Esophagus squamous epithelium (tissue), 5 donors: ENCODE results near the gene HDAC6. TPM values are rescaled to one million over a fixed set of nuclear protein-coding genes. Genes with fewer than 3 reads are reported as not detected.
"Not testable (repeated sequence)": the region's sequence is repeated elsewhere in the genome, so short reads cannot be mapped to it uniquely, and the experiment has no call there.

Experiments
- DNase-seq: peaks from one replicate; lab custom pipeline; 2025; lab: John Stamatoyannopoulos, UW
- H3K27ac ChIP-seq, 4 donors: fragments of 200-600 bp; sonication (generic); one replicate each; pipeline ENCODE4 v1.5.1; 2016 to 2019; ENCODE audit warnings: mild to moderate bottlenecking in 1 of 4
- H3K27me3 ChIP-seq, 4 donors: fragments of 200-600 bp; sonication (generic); 1 replicate in 3 of 4; 2 replicates in 1 of 4; pipeline versions ENCODE4 v1.5.1 to v1.6.0; 2017 to 2021; ENCODE audit warnings: antibody characterized with exemption in 1 of 4
- H3K36me3 ChIP-seq, 3 donors: fragments of 200-600 bp; sonication (generic); one replicate each; pipeline ENCODE4 v1.5.1; 2016 to 2019
- H3K4me1 ChIP-seq, 3 donors: fragments of 200-600 bp; sonication (generic); one replicate each; pipeline ENCODE4 v1.5.1; 2017 to 2019
- H3K4me3 ChIP-seq, 4 donors: fragments of 200-600 bp; sonication (generic); 1 replicate in 3 of 4; 2 replicates in 1 of 4; pipeline ENCODE4 v1.5.1; 2016 to 2019; ENCODE audit warnings: mild to moderate bottlenecking in 2 of 4, moderate library complexity in 1 of 4
- H3K9me3 ChIP-seq, 3 donors: fragments of 200-600 bp; sonication (generic); one replicate each; pipeline ENCODE4 v1.5.1; 2016 to 2019
- CTCF ChIP-seq, 6 experiments: fragments of 450-650 bp in 4 of 6; fragments of 200-600 bp in 2 of 6; sonication (generic) in 2 of 6; IDR thresholded peaks; one replicate each; pipeline ENCODE4 v1.5.1; 2016 to 2019; ENCODE audit warnings: antibody characterized with exemption in 6 of 6, mild to moderate bottlenecking in 4 of 6, moderate library complexity in 4 of 6
- POLR2A ChIP-seq, 4 donors: fragments of 450-650 bp; IDR thresholded peaks; one replicate each; pipeline ENCODE4 v1.6.1; 2017; ENCODE audit warnings: antibody characterized with exemption in 4 of 4, mild to moderate bottlenecking in 4 of 4, moderate library complexity in 3 of 4
- WGBS, 2 donors: methylation state at CpG; one replicate each; pipeline ENCODE4 v1.1.5; 2018; 5-methylcytosine and 5-hydroxymethylcytosine counted together
- intact Hi-C: fragments of 100-400 bp; cut with DNase I; formaldehyde crosslinking; loops from one replicate; pipeline ENCODE4 v1.15.0; 2022
- small RNA-seq, 4 donors: library from RNA; depleted of rRNA; stranded (forward); fragments of <200 nt; gene quantifications; one replicate each; pipeline ENCODE3, GENCODE V24; 2016
- total RNA-seq, 4 donors: library from RNA; depleted of rRNA; stranded (reverse); fragments of >200 nt; gene quantifications; one replicate each; pipeline ENCODE4 v1.1.0, GENCODE V29; 2016
- donor health status: DM: yes; HTN: yes; CAD: no.

HDAC6 gene
- total RNA-seq, 4 donors from 2014 or later = 39.9 to 54.9 (median 48.2) TPM

GRCh38 chrX:48854898-48855297, 53.0 kb downstream of the HDAC6 start:
- 15 to 49% methylated on average over 5 of the region's 5 CpGs for WGBS, 2 donors
- Histone ChIP-seq H3K36me3 (no peaks in the 10 kb centered on the region), H3K27me3 (no peaks in the 10 kb centered on the region), H3K9me3 (no peaks in the 10 kb centered on the region), H3K4me1 (no peaks in the 10 kb centered on the region), H3K4me3 (no peak overlapping the region), H3K27ac (no peak overlapping the region)
- intact Hi-C loops = no loop called here
- peak in 1 of 6 experiments; percentile 14 for TF ChIP-seq CTCF (IDR thresholded peaks at IDR 0.05)
- no peak for TF ChIP-seq POLR2A (IDR thresholded peaks at IDR 0.05)
- DNase-seq = no peak

GRCh38 chrX:48864210-48864609, 62.3 kb downstream of the HDAC6 start:
- Histone ChIP-seq H3K27ac (no peak overlapping the region), H3K27me3 (no peaks in the 10 kb centered on the region), H3K4me1 (no peaks in the 10 kb centered on the region), H3K36me3 (no peaks in the 10 kb centered on the region), H3K4me3 (no peak overlapping the region), H3K9me3 (no peaks in the 10 kb centered on the region)
- DNase-seq = no peak
- TF ChIP-seq CTCF (IDR thresholded peaks at IDR 0.05) = no peak
- TF ChIP-seq POLR2A (IDR thresholded peaks at IDR 0.05) = no peak
- 26 to 45% methylated on average over 4 of the region's 4 CpGs for WGBS, 2 donors
- intact Hi-C loops = no loop called here

GRCh38 chrX:48872017-48872416, 70.2 kb downstream of the HDAC6 start:
- H3K27ac ChIP-seq, H3K9me3 ChIP-seq, H3K4me3 ChIP-seq, H3K36me3 ChIP-seq, DNase-seq, H3K4me1 ChIP-seq, H3K27me3 ChIP-seq, intact Hi-C loops: not testable (repeated sequence)
- 50 to 68% methylated on average over 1 to 2 of the region's 2 CpGs for WGBS, 2 donors

Small RNA genes lying within 50 kb of the gene (small RNA-seq; reads per million reads assigned to genes)
- 0 reads per million in 4 donors for gene RNU6-29P

Other genes with a start within 250 kb of the HDAC6 start
- gene RBM3, start 227.6 kb upstream of the HDAC6 start, total RNA-seq = 100 to 1,000 TPM; 110 to 220 (median 214) TPM
- 10 to 100 TPM; 50.5 to 86.6 (median 68.5) TPM for gene WDR13, start 204.6 kb upstream of the HDAC6 start, total RNA-seq
- 1 to 10 TPM; 1.2 to 7.1 (median 3.7) TPM for gene WAS, start 118.3 kb upstream of the HDAC6 start, total RNA-seq
- 10 to 100 TPM in 1 of 4 donors, 1 to 10 TPM in 3; 4.6 to 12.1 (median 8.2) TPM for gene SUV39H1, start 105.3 kb upstream of the HDAC6 start, total RNA-seq
- gene GLOD5, start 40.3 kb upstream of the HDAC6 start, total RNA-seq = not detected
- gene GATA1, start 15.5 kb upstream of the HDAC6 start, total RNA-seq = not detected
- gene ERAS, start 24.4 kb downstream of the HDAC6 start, total RNA-seq = not detected
- gene PCSK1N, start 33.5 kb downstream of the HDAC6 start, total RNA-seq = 1 to 10 TPM in 2 of 4 donors, under 1 TPM in 1, not detected in 1; 0.44 to 2.3 (median 1.3) TPM
- gene TIMM17B, start 95.7 kb downstream of the HDAC6 start, total RNA-seq = 10 to 100 TPM; 27.1 to 58.9 (median 34.6) TPM
- 10 to 100 TPM; 45.3 to 87.4 (median 53.0) TPM for gene PQBP1, start 95.9 kb downstream of the HDAC6 start, total RNA-seq
- gene SLC35A2, start 109.6 kb downstream of the HDAC6 start, total RNA-seq = 10 to 100 TPM; 13.7 to 28.9 (median 21.0) TPM
- gene PIM2, start 117.0 kb downstream of the HDAC6 start, total RNA-seq = 1 to 10 TPM; 3.3 to 9.7 (median 7.6) TPM
- 10 to 100 TPM; 15.7 to 28.4 (median 24.3) TPM for gene OTUD5, start 155.5 kb downstream of the HDAC6 start, total RNA-seq
- gene KCND1, start 169.8 kb downstream of the HDAC6 start, total RNA-seq = under 1 TPM in 3 of 4 donors, not detected in 1; 0.04 to 0.57 (median 0.53) TPM
- 10 to 100 TPM; 15.4 to 28.4 (median 22.9) TPM for gene GRIPAP1, start 200.2 kb downstream of the HDAC6 start, total RNA-seq
- gene TFE3, start 241.3 kb downstream of the HDAC6 start, total RNA-seq = 10 to 100 TPM; 24.3 to 48.4 (median 43.1) TPM